ENCODE data around the gene WT1.

DNA sequence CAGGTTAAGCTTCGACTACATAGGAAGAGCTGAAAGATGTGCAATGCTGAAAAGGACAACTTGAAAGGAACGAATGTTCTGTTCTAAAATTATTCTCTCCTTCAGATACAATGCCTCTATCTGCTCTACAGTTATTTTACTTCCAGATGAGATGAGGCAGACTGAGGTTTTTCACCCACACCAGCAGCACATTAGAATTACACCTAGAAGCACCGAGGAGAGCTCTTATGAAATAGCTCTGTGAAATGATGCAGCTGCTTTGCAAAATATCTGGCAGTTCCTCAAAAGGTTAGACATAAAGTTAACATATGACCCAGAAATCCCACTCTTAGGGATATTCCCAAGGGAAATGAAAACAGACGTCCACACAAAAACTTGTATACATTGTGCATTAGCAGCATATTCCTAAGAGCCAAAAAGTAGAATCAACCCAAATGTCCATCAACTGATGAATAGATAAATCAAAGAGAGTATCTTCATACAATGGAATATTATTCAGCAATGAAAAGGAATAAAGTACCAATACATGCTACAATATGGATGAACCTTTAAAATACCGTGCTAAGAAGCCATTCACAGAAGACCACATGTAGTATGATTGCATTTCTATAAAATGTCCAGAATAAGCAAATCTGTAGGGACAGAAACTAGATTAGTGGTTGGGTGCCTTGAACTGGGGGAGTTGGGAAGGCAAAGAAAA is 34.5 kb downstream of the WT1 start:
- TF ChIP-seq CTCF (IDR thresholded peaks at IDR 0.05; ENCODE audit: control extremely low read depth in 1 of 3, insufficient read depth in 1 of 3, low read depth in 1 of 3, low read length in 3 of 3) = no peak
- TF ChIP-seq POLR2A (IDR thresholded peaks at IDR 0.05; ENCODE audit: control extremely low read depth in 1 of 2, low read depth in 2 of 2, low read length in 2 of 2) = no peak
- TF ChIP-seq CHD2 (IDR thresholded peaks at IDR 0.05; ENCODE audit: low read length) = no peak
- TF ChIP-seq USF2 (IDR thresholded peaks at IDR 0.05; ENCODE audit: low read length) = no peak
- no peak for TF ChIP-seq MAX (IDR thresholded peaks at IDR 0.05)
- TF ChIP-seq EGR1 (IDR thresholded peaks at IDR 0.05; ENCODE audit: borderline replicate concordance, low read depth, low read length) = no peak
- no peak for TF ChIP-seq CEBPB (IDR thresholded peaks at IDR 0.05; ENCODE audit: low read depth, low read length)
- no peak for TF ChIP-seq JUN (IDR thresholded peaks at IDR 0.05; ENCODE audit: low read depth, low read length)
- no peak for TF ChIP-seq RXRA (IDR thresholded peaks at IDR 0.05; ENCODE audit: insufficient read depth, low read depth, low read length)
- no peak for TF ChIP-seq TAF1 (IDR thresholded peaks at IDR 0.05; ENCODE audit: low read depth, low read length)
- TF ChIP-seq RNF2 (IDR thresholded peaks at IDR 0.05; ENCODE audit: borderline replicate concordance, low read depth, low read length, missing control alignments, poor library complexity, severe bottlenecking) = no peak
- no peak for TF ChIP-seq EP300 (IDR thresholded peaks at IDR 0.05; ENCODE audit: borderline replicate concordance in 1 of 2, low read depth in 2 of 2, low read length in 2 of 2)
- no peak for TF ChIP-seq PHF8 (conservative IDR thresholded peaks at IDR 0.05; ENCODE audit: low read depth, low read length)
- TF ChIP-seq ASH2L (IDR thresholded peaks at IDR 0.05; ENCODE audit: low read length) = no peak

Data from H1 (cell line).